GM18861 (cell line): ENCODE results near the gene TLR5.

Experiments
- ATAC-seq: cut with Tn5 transposase; IDR thresholded peaks from one replicate; pipeline ENCODE4 v1.9.1; 2021; ENCODE audit not compliant: unreplicated experiment

TLR5 gene

GRCh38 chr1:223116950-223117349, 26.1 kb downstream of the TLR5 start:
- ATAC-seq = no peak

GRCh38 chr1:223114871-223115270, 28.2 kb downstream of the TLR5 start:
- ATAC-seq = no peak

DNA sequence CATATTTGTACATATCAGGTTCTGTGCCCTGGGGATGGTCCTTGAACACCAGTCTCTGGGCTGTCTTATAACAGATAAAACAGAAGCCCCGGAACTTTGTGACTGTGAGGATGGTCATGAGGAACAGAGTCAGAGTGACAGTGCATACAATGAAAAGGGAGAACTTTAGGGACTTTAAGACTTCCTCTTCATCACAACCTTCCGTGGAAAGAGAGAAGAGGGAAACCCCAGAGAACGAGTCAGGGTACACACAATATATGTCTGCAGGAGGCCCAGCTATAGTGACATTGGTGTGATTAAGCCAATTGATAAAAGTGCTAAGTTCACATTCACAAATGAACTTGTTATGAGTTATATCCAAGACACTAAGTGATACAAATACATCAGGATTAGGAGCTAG, 32.1 kb downstream of the TLR5 start:
- ATAC-seq = no peak

DNA sequence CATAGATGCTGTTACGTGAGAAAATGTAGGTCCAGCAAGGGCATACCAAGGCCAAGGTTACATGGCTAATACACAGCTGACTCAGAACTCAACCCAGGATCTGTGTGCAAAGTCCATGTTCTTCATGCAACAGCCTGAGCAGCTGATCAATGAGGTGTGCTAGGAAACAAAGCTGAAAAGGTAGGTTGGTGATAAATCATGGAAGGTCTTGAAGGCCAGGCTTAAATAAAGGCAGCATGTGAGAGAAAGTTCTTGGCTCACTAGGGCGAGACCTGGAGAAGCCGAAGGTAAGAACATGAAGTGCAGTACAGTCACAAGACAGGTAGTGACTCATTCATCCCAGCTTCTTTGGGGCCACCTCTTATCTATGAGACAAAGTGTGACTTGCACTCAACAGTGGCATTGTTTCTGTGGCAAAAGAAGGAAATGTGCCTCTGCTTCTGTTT, 33.4 kb downstream of the TLR5 start:
- no peak for ATAC-seq

DNA sequence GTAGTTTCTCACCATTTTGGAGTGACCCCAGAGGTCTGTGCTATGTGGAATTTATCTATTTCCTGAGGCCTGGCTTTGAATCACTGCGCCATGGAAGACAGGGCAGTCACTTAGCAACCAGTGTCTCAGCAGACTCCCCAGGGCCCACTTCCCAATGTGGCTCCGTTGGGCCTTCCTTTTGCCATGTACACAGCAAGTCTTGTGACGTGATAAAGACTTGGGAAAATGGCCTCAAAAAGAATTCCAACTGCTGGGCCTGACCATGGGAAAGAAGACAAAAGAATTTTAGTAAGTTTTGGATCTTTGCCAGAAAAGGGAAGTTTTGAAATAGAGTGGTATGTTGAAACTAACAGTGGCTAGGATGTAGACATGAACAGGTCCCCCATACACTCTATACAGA, 36.2 kb downstream of the TLR5 start:
- ATAC-seq = no peak

DNA sequence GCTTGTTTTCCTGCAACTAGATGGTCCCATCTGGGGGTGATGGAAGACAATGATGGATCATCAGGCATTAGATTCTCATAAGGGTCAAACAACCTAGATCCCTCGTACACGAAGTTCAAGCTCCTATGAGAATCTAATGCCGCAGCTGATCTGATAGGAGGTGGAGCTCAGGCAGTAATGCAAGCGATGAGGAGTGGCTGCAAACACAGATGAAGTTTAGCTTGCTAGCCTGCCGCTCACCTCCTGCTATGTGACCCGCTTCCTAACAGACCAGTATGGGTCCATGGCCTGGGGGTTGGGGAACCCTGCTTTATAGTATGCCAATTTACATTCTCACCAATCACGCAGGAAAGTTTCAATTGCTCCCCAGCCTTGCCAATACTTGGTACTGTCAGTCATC, 37.5 kb downstream of the TLR5 start:
- ATAC-seq = no peak

GRCh38 chr1:223102797-223103533, 40.1 kb downstream of the TLR5 start:
- no peak for ATAC-seq

DNA sequence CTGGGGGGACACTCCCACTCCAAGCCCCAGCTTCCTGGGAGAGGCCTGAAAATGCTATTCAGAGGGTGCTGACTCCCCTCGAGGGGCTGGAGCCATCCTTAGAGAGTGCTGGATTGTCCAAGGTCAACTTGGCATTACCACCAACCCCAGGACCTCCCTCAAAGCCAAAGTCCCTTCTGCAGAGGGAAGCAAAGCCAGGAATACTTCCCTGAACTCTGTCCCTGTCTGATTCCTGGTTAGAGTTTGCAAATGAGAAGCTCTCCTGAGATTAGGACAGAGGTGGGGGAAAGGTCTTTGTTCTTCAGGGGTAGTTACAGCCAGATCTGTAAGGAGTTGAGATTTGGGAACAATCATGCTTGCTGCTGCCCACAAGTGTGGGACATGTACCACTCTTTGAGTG, 45.3 kb downstream of the TLR5 start:
- ATAC-seq = no peak

DNA sequence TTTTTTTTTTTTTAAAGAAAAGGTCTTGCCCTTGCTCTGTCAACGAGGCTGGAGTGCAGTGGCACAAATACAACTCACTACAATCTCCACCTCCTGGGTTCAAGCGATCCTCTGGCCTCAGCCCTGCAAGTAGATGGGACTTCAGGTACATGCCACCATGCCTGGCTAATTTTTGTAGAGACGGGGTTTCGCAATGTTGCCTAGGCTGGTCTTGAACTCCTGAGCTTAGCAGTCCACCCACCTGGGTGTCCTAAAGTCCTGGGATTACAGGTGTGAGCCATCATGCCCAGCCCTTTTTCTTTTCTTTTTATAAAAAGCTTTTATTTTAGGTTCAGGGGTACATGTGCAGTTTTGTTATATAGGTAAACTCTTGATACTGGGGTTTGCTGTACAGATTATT, 47.2 kb downstream of the TLR5 start:
- no peak for ATAC-seq

DNA sequence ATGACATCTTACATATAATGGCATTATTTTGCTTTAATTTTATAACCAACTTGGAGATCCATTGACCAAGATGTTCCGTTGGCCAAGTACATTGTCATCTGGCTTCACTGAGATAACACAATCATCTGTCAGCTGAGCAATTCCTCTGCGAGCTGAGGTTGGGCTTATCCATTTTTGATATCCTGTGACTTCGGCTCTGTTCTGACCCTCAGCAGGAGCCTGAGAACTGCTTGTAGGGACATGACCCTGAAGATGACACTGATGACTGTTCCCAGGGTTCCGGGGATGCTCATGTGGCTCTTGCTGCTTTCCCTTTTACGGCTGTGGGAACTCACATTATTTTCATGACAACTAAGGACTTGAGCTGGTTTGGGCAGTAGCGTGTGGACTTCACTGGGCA, 51.2 kb downstream of the TLR5 start:
- ATAC-seq = no peak

GRCh38 chr1:223089250-223089649, 53.8 kb downstream of the TLR5 start:
- no peak for ATAC-seq

GRCh38 chr1:223088713-223089240, 54.3 kb downstream of the TLR5 start:
- no peak for ATAC-seq

- no peak for ATAC-seq
Observed at GRCh38 chr1:223087291-223088255, 55.5 kb downstream of the TLR5 start.

GRCh38 chr1:223084464-223084866, 58.6 kb downstream of the TLR5 start:
- no peak for ATAC-seq

GRCh38 chr1:223083831-223084230, 59.2 kb downstream of the TLR5 start:
- ATAC-seq = no peak

GRCh38 chr1:223082914-223083313, 60.1 kb downstream of the TLR5 start:
- no peak for ATAC-seq

DNA sequence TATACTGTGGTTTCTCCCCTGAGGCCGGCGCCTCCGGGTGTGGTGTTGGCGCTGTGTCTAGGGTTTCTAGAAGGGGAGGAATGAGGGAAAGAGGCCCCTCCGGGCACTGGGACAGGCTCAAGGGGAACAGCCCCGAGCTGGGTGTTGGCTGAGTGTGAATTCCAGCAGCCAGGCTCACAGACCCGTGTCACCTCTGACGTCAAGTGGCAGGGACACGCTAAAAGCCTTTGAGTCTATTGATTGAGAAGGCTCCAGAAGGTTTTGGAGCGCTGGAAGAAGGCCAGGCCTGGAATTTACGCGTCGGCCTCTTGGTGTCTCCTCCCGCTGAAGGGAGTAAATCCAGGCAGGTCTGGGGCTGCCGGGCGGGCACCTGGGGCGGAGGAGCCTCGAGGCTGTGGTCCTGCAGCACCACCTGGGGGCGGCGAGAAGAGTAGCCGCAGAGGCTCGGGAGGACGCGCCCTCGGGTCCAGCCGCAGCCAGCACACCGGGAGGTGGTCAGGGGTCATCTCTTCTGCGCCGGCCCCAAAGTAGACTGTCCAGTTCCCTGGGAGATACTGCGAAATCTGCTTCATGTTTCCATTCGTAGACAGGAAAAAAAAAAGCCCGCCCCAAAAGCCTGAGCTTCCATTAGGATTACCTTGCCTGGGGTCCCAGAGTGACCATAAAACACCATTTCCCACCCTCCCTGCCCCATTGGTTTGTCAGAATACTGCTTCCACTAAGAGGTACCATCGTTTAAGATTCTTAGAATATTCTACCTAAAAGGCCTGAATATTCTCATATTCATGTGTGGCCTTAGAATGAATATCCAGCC, 61.7 kb downstream of the TLR5 start:
- peak; percentile 94 for ATAC-seq

GRCh38 chr1:223079498-223079897, 63.5 kb downstream of the TLR5 start:
- ATAC-seq = no peak

GRCh38 chr1:223077247-223077833, 65.7 kb downstream of the TLR5 start:
- ATAC-seq = no peak

- ATAC-seq = no peak
Observed at GRCh38 chr1:223076362-223076761, 66.7 kb downstream of the TLR5 start.

- no peak for ATAC-seq
Observed at GRCh38 chr1:223075834-223076233, 67.2 kb downstream of the TLR5 start.
